Activated T-helper 1 cell treated with anti-CD3 and anti-CD28 coated beads, Interleukin-12 subunit alpha, Interleukin-12 subunit beta, Interleukin-2, Interleukin-4 antibody, amounts not matched to agents 30 ng/mL and 10 ng/mL and 1 ng/mL, durations not matched to agents 14 hours and 24 hours and 36 hours (primary cell): Measurements from ENCODE around the gene NETO1. TPM values are rescaled to one million over a fixed set of nuclear protein-coding genes. Genes with fewer than 3 reads are reported as not detected.

Experiments used
- DNase-seq: peaks from one replicate; pipeline ENCODE4 v3.0.0; 2021; ENCODE audit warnings: low spot score
- H3K27ac Mint-ChIP-seq: one replicate; pipeline ENCODE4 v1.8.0; 2021; ENCODE audit warnings: mild to moderate bottlenecking, mixed read lengths
- H3K27me3 Mint-ChIP-seq: one replicate; pipeline ENCODE4 v1.8.0; 2022; ENCODE audit warnings: mild to moderate bottlenecking, moderate library complexity, mixed read lengths; ENCODE audit not compliant: insufficient read depth
- H3K36me3 Mint-ChIP-seq: one replicate; pipeline ENCODE4 v1.8.0; 2021; ENCODE audit warnings: low read depth, mixed read lengths
- H3K4me1 Mint-ChIP-seq: one replicate; pipeline ENCODE4 v1.8.0; 2021; ENCODE audit warnings: low read depth, mixed read lengths
- H3K4me3 Mint-ChIP-seq: one replicate; pipeline ENCODE4 v1.8.0; 2021; ENCODE audit warnings: mild to moderate bottlenecking, moderate library complexity, mixed read lengths
- H3K9me3 Mint-ChIP-seq: one replicate; pipeline ENCODE4 v1.8.0; 2021; ENCODE audit warnings: mixed read lengths
- intact Hi-C: fragments of 100-400 bp; cut with micrococcal nuclease; formaldehyde crosslinking; loops from one replicate; pipeline ENCODE4 v1.15.1; 2024
- total RNA-seq: library from RNA; stranded (reverse); gene quantifications from 2 replicates; pipeline ENCODE4 v1.2.3, GENCODE V29; 2022

NETO1 gene
- total RNA-seq, 1 donor from 2014 or later: not detected

DNA sequence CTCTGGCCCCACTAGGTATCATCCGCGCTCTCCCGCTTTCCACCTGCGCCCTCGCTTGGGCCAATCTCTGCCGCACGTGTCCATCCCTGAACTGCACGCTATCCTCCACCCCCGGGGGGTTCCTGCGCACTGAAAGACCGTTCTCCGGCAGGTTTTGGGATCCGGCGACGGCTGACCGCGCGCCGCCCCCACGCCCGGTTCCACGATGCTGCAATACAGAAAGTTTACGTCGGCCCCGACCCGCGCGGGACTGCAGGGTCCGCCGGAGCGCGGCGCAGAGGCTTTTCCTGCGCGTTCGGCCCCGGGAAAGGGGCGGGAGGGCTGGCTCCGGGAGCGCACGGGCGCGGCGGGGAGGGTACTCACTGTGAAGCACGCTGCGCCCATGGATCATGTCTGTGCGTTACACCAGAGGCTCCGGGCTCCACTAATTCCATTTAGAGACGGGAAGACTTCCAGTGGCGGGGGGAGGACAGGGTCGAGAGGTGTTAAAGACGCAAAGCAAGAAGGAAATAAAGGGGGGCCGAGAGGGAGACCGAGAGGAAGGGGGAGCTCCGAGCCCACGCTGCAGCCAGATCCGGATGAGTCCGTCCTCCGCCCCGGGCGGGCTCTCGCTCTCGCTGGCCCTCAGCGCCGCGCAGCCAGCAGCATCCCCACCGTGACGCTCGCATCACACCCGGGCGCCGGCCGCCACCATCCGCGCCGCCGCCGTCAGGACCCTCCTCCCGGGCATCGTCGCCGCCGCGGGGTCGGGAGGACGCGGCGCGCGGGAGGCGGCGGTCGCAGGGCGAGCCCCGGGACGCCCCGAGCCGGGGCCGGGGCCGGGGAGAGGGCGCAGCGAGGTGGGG, 664 bp downstream of the NETO1 start:
- Mint-ChIP-seq H3K27me3 (peaks cover 20% of the 10 kb centered on the region), H3K27ac (no peak overlapping the region), H3K4me1 (no peaks in the 10 kb centered on the region), H3K36me3 (no peaks in the 10 kb centered on the region), H3K9me3 (no peaks in the 10 kb centered on the region), H3K4me3 (no peak overlapping the region)
- intact Hi-C loops: no loop called here
- DNase-seq: no peak

DNA sequence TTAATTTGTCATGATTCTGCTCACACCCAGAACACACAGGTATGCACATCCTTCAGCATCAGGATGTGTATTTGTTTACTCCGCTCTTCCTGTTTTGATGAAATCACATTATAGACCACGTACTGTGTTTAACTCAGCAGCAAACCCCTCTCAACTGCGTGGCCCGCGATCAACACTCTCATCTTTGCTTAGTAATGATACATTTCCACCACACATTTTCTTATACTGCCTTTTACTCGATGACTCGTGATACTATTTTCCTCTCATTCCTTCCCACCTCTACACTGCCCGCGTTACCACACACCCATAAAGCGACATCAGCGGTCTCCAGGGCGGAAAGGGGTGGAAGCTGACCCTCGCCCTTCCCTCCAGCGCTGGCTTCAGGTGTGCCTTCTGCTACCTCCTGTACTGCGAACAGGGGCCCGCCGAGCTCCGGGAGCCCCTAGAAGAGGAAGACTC, 1.3 kb downstream of the NETO1 start:
- Mint-ChIP-seq H3K36me3 (no peaks in the 10 kb centered on the region), H3K4me1 (no peaks in the 10 kb centered on the region), H3K9me3 (no peaks in the 10 kb centered on the region), H3K27me3 (peaks cover 20% of the 10 kb centered on the region), H3K27ac (no peak overlapping the region), H3K4me3 (no peak overlapping the region)
- no peak for DNase-seq
- intact Hi-C loops: no loop called here

DNA sequence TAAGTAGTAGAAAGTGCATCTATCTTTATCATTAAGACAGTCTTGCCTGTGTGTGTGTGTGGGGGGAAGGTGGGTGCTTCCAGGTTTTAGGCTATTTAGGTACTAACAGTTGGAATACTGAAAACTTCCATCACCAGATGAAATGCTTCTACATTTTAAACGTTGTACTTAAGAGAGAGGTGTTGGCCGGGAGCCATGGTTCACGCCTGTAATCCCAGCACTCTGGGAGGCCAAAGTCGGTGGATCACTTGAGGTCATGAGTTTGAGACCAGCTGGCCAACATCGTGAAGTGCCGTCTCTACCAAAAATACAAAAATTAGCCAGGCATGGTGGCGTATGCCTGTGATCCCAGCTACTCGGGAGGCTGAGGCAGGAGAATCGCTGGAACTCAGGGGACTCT, 4.0 kb downstream of the NETO1 start:
- no peak for DNase-seq
- Mint-ChIP-seq H3K27me3 (peaks cover 16% of the 10 kb centered on the region), H3K27ac (no peak overlapping the region), H3K4me1 (no peaks in the 10 kb centered on the region), H3K36me3 (no peaks in the 10 kb centered on the region), H3K9me3 (no peaks in the 10 kb centered on the region), H3K4me3 (no peak overlapping the region)
- intact Hi-C loops: no loop called here

DNA sequence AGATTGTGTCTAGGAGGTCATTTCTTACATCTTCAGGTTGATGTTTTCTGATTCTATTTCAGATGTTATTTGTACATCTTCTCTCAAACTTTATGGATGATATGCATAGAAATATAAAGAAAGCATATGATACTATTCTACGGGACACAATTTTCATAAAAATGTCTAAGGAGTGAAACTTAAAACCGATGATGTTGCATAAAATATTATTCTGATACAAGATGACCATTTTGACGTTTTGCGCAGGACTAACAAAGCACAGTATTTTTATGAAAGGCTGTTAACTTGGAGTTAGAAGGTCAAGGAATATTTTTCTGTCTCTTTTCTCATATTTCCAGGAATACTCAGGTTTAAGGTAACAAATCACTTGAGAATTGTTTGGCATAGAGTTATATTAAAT, 8.7 kb downstream of the NETO1 start:
- no peak overlapping the region for H3K27ac Mint-ChIP-seq
- no peaks in the 10 kb centered on the region for H3K27me3 Mint-ChIP-seq
- no peak for DNase-seq
- no peaks in the 10 kb centered on the region for H3K4me1 Mint-ChIP-seq
- intact Hi-C loops: no loop called here
- no peaks in the 10 kb centered on the region for H3K36me3 Mint-ChIP-seq
- H3K9me3 Mint-ChIP-seq: no peaks in the 10 kb centered on the region
- H3K4me3 Mint-ChIP-seq: no peak overlapping the region

DNA sequence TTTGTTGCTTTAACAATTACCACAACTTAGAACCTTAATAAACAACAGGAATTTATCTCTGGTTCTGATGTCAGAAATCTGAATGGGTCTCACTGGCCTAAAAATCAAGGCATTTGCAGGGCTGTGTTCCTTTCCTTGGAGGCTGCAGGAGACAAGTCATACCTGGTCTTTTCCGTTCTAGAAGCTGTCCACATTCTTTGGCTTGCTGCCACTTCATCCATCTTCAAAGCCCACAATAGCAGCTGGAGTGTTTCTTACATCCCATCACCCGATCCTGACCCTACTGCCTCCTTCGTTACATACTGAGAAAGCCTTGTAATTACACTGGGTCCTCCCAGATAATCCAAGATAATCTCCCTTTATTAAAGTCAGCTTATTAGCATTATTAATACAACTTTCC, 18.1 kb downstream of the NETO1 start:
- Mint-ChIP-seq H3K27me3 (peaks cover 3% of the 10 kb centered on the region), H3K9me3 (no peaks in the 10 kb centered on the region), H3K4me3 (no peak overlapping the region), H3K4me1 (no peaks in the 10 kb centered on the region), H3K27ac (no peak overlapping the region), H3K36me3 (no peaks in the 10 kb centered on the region)
- DNase-seq: no peak
- intact Hi-C loops: no loop called here

DNA sequence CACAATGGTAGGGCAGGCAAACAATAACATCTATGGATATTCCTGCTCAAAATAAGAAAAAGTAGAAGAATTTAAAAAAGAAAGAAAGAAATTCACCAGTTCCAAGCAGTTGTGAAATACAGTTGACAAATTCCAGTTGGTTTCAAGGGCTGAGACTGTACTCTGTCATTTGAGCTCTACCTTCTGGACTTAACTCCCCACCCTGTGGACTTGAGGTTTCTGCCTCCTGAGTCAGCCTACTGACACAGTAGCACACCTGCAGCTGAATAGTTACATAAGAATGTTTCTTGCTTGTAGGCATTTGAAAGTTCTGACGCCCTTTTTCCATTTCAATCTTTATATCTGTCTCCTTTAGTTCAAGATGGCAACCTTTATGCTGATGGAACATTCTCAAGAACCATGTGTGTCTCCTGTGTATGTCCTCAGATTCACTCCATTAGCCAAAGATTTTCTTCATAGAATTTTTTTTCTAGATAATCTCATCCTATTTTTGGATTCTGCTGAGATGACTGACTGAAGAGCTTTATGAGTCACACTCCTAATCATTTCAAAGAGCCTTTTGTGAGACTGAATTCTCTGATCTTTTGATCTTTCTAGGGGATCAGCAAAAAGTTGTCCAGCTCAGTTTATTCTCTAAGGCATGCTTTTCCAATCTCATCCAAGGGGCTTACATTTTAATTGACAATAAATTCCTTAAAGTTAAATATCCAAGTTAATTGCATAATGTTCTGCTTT, 19.1 kb downstream of the NETO1 start:
- DNase-seq: no peak
- H3K27ac Mint-ChIP-seq: no peak overlapping the region
- no peak overlapping the region for H3K4me3 Mint-ChIP-seq
- intact Hi-C loops: no loop called here
- no peaks in the 10 kb centered on the region for H3K4me1 Mint-ChIP-seq
- H3K27me3 Mint-ChIP-seq: peaks cover 3% of the 10 kb centered on the region
- no peaks in the 10 kb centered on the region for H3K36me3 Mint-ChIP-seq
- H3K9me3 Mint-ChIP-seq: no peaks in the 10 kb centered on the region

DNA sequence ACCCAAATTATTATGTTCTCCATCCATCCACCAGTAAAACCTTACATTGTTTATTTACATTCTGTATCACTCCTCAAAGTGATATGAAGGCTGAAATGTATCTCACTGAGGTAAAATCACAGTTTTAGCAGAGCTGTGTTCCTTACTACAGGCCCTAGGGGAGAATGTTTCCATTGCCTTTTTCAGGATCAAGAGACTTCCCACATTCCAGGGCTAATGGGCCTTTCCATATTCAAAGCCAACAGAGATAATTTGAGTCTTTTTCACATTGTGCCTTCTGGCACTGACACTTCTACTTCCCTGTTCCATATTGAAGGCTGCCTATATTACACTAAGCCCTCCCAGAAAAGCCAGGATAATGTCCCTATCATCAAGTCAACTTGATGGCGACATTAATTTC, 20.0 kb downstream of the NETO1 start:
- no peaks in the 10 kb centered on the region for H3K4me1 Mint-ChIP-seq
- no peak for DNase-seq
- H3K27me3 Mint-ChIP-seq: peaks cover 3% of the 10 kb centered on the region
- intact Hi-C loops: no loop called here
- H3K27ac Mint-ChIP-seq: no peak overlapping the region
- H3K9me3 Mint-ChIP-seq: no peaks in the 10 kb centered on the region
- H3K4me3 Mint-ChIP-seq: no peak overlapping the region
- H3K36me3 Mint-ChIP-seq: no peaks in the 10 kb centered on the region

DNA sequence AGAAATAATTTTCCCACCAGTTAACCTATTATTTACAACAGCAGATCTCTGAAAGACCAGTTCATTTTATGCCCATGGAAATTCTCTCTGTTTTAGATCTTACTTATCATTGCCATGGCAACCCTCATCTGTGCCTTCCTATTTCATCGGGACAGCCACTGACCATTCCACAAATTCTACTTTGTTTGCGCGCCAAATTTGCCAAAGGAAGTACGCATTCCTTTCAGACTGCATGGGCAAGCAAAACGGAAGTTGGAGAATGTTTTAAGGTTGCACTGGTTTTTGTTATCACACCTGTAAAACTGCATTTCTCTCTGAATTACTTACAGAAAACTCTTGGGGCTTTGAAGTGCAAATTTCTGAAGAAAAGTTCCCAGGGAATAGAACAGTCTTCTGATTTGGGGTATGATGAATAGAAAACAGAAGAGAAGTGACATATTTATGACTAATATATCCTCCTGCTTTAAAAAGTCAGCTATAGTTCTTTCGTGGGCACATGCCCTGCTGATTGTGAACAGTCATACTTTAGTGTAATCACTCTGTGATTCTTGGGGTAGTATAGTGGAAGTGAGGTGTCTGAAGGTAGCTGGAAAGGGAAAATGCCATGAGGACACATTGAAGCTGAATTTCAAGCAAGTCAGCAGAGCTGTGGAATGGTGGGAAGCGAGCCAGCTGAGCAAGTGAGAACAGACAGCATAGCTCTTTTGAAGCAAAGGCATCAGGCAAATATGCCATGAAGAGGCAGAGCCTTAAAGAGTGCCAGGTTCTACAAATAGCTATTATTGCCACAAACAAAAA, 20.9 kb downstream of the NETO1 start:
- Mint-ChIP-seq H3K27me3 (peaks cover 3% of the 10 kb centered on the region), H3K27ac (no peak overlapping the region), H3K36me3 (no peaks in the 10 kb centered on the region), H3K9me3 (no peaks in the 10 kb centered on the region), H3K4me1 (no peaks in the 10 kb centered on the region), H3K4me3 (no peak overlapping the region)
- intact Hi-C loops: no loop called here
- no peak for DNase-seq

DNA sequence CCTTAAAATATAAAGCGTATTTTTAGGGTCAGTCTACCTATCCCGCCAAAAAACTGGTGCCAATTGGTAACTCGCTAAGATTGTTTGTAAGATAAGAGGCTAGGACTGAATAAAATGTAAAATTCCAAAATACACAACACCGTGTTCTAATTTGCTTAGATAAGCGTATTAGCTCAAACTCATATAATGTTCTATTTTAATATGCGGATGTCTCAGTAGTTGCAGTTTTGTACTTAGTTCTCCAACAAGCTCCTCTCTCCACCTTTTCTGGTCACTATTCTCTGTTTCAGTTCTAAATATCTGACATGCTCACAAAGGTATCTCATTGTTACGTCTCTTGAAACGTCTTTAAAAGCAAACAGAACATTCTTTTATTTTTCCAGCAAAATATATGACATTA, 24.0 kb downstream of the NETO1 start:
- Mint-ChIP-seq H3K4me1 (no peaks in the 10 kb centered on the region), H3K4me3 (no peak overlapping the region), H3K27ac (no peak overlapping the region), H3K9me3 (no peaks in the 10 kb centered on the region), H3K36me3 (no peaks in the 10 kb centered on the region), H3K27me3 (peaks cover under 1% of the 10 kb centered on the region)
- intact Hi-C loops: no loop called here
- no peak for DNase-seq

DNA sequence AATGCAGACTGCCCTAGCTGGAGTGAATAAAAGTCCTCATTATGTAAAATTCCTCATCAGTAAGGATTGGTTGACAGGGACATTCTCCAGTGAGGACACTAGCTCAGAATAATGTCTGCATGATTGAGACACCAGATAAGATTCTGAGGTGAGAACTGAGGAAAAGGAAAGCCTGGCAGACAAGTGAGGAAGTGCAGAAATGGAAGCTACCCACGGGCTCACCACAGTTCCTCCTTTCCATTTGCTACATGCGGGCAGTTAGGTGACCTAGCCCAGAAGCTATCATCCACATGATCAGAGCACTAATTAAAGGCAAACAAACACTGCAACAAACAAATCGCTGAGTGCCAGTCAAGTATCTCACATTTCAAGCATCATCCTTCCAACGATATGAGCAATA, 27.7 kb downstream of the NETO1 start:
- H3K4me3 Mint-ChIP-seq: no peak overlapping the region
- H3K4me1 Mint-ChIP-seq: no peaks in the 10 kb centered on the region
- H3K36me3 Mint-ChIP-seq: no peaks in the 10 kb centered on the region
- H3K9me3 Mint-ChIP-seq: no peaks in the 10 kb centered on the region
- intact Hi-C loops: no loop called here
- DNase-seq: no peak
- H3K27me3 Mint-ChIP-seq: no peaks in the 10 kb centered on the region
- H3K27ac Mint-ChIP-seq: no peak overlapping the region

DNA sequence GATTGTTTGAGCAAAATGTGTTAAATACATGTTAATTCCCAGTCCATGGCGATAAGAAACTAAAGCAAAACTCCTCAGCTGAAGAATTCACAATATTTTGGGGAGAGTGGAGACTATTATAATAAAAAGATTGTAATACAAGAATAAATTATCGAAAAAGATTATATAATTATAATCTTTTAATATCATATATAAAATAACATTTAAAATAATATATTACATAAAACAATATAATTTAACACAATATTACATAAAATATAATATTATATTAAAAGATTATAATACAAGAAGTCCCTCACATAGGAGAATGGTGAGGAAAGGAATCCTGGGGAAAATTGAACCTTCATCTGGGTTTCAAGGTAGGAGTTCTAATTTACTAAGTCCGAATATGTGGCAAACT, 33.1 kb downstream of the NETO1 start:
- DNase-seq: no peak
- Mint-ChIP-seq H3K4me3 (no peak overlapping the region), H3K9me3 (peaks cover 5% of the 10 kb centered on the region), H3K27me3 (no peaks in the 10 kb centered on the region), H3K27ac (no peak overlapping the region), H3K36me3 (no peaks in the 10 kb centered on the region), H3K4me1 (no peaks in the 10 kb centered on the region)
- intact Hi-C loops: no loop called here

DNA sequence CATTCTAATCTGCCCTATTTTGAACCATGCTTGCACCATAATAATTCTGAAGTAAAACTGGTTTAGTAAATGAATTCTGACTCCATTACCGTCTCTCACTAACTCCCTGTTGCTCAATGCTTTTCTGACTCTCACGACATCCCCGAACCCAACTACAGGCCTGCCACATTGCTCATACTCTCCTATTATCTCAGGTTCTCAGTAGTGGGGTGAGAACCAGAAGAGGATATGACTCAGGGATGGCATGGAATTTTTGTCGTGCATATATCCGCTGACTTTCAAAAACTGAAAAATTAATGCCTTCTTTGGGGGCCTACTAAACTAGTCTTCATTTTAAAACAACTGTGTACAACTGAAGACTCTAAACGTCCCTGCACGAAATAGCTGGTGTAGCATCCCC, 34.3 kb downstream of the NETO1 start:
- no peak for DNase-seq
- Mint-ChIP-seq H3K4me3 (no peak overlapping the region), H3K36me3 (no peaks in the 10 kb centered on the region), H3K27me3 (no peaks in the 10 kb centered on the region), H3K27ac (no peak overlapping the region), H3K4me1 (no peaks in the 10 kb centered on the region), H3K9me3 (peaks cover 5% of the 10 kb centered on the region)
- intact Hi-C loops: no loop called here

DNA sequence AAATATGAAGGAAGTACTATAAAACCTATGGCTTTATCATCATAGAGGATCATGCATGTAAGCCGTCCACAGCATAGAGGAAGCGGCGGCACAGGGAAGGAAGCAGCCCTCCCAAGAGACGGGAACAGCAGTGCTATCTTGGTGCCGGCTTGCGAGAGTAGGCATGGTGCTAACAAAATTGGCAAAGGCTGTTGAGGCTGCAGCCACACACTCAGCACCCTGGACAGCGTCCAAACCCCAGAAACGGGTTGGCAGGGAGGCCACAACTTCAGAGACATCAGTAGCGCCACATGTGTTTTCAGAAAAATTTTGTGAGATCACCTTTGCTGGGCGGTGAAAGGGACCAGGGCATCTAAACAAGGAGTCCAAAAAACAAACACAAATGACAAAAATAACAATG, 37.7 kb downstream of the NETO1 start:
- DNase-seq: no peak
- peaks cover 9% of the 10 kb centered on the region for H3K9me3 Mint-ChIP-seq
- no peak overlapping the region for H3K27ac Mint-ChIP-seq
- H3K4me3 Mint-ChIP-seq: no peak overlapping the region
- intact Hi-C loops: no loop called here
- H3K27me3 Mint-ChIP-seq: no peaks in the 10 kb centered on the region
- no peaks in the 10 kb centered on the region for H3K36me3 Mint-ChIP-seq
- H3K4me1 Mint-ChIP-seq: no peaks in the 10 kb centered on the region
